ENCODE data around the gene STIMATE. TPM values are rescaled to one million over a fixed set of nuclear protein-coding genes. Genes with fewer than 3 reads are reported as not detected.

The STIMATE gene
- total RNA-seq, 1 experiment from 2014 or later = 13.5 TPM

- BruUV-seq (replicated peaks) = no TSS peak
- ChIA-PET CTCF (no interaction called here), POLR2A (no interaction called here)
- intact Hi-C loops (cut with micrococcal nuclease; ENCODE audit: unreplicated experiment) = no loop called here
- Mint-ChIP-seq H3K27me3 (ENCODE audit: insufficient read depth, unreplicated experiment) (no peaks in the 10 kb centered on the region), H3K4me3 (ENCODE audit: unreplicated experiment) (no peak overlapping the region), H3K4me1 (ENCODE audit: low read depth, unreplicated experiment) (no peaks in the 10 kb centered on the region), H3K27ac (ENCODE audit: unreplicated experiment) (no peak overlapping the region), H3K36me3 (ENCODE audit: insufficient read depth, unreplicated experiment) (peaks cover 53% of the 10 kb centered on the region), H3K9me3 (ENCODE audit: unreplicated experiment) (no peaks in the 10 kb centered on the region)
- no peak overlapping the region for H3K4me3 ChIP-seq (ENCODE audit: low read depth, low read length)
- no peaks in the 10 kb centered on the region for H3K9me3 ChIP-seq
- peaks cover 2% of the 10 kb centered on the region for H3K36me3 ChIP-seq (ENCODE audit: control insufficient read depth, insufficient read depth, low read length)
- TF ChIP-seq CTCF (IDR thresholded peaks at IDR 0.05; ENCODE audit: insufficient read depth in 1 of 2, low read depth in 1 of 2, low read length in 1 of 2, severe bottlenecking in 1 of 2, unreplicated experiment in 1 of 2) = no peak
- DNase-seq = no peak
- no peaks in the 10 kb centered on the region for H3K27me3 ChIP-seq (replicated peaks; ENCODE audit: control insufficient read depth, insufficient read depth, low read length)
- H3K4me1 ChIP-seq = 0 out of 2 replicates have a peak, but pooled peaks cover 2% of the 10 kb centered on the region
Measured at GRCh38 chr3:52923963-52924362, 26.6 kb upstream of the STIMATE start.

GRCh38 chr3:52920841-52921240, 23.5 kb upstream of the STIMATE start:
- POLR2A ChIA-PET = no interaction called here
- intact Hi-C loops (cut with micrococcal nuclease; ENCODE audit: unreplicated experiment) = no loop called here
- Mint-ChIP-seq H3K27ac (ENCODE audit: unreplicated experiment) (no peak overlapping the region), H3K9me3 (ENCODE audit: unreplicated experiment) (no peaks in the 10 kb centered on the region), H3K27me3 (ENCODE audit: insufficient read depth, unreplicated experiment) (no peaks in the 10 kb centered on the region), H3K4me3 (ENCODE audit: unreplicated experiment) (no peak overlapping the region), H3K4me1 (ENCODE audit: low read depth, unreplicated experiment) (no peaks in the 10 kb centered on the region), H3K36me3 (ENCODE audit: insufficient read depth, unreplicated experiment) (peaks cover 65% of the 10 kb centered on the region)
- Histone ChIP-seq H3K4me1 (no peaks in the 10 kb centered on the region), H3K4me3 (ENCODE audit: low read depth, low read length) (no peak overlapping the region), H3K36me3 (ENCODE audit: control insufficient read depth, insufficient read depth, low read length) (peaks cover 2% of the 10 kb centered on the region), H3K9me3 (no peaks in the 10 kb centered on the region), H3K27me3 (replicated peaks; ENCODE audit: control insufficient read depth, insufficient read depth, low read length) (no peaks in the 10 kb centered on the region)
- no peak for DNase-seq
- BruUV-seq (replicated peaks) = no TSS peak
- CTCF ChIA-PET = no interaction called here
- no peak for TF ChIP-seq CTCF (IDR thresholded peaks at IDR 0.05; ENCODE audit: insufficient read depth in 1 of 2, low read depth in 1 of 2, low read length in 1 of 2, severe bottlenecking in 1 of 2, unreplicated experiment in 1 of 2)

GRCh38 chr3:52917044-52917443, 19.7 kb upstream of the STIMATE start:
- POLR2A ChIA-PET = no interaction called here
- Mint-ChIP-seq H3K27me3 (ENCODE audit: insufficient read depth, unreplicated experiment) (no peaks in the 10 kb centered on the region), H3K36me3 (ENCODE audit: insufficient read depth, unreplicated experiment) (peaks cover 52% of the 10 kb centered on the region), H3K4me1 (ENCODE audit: low read depth, unreplicated experiment) (no peaks in the 10 kb centered on the region), H3K27ac (ENCODE audit: unreplicated experiment) (no peak overlapping the region), H3K4me3 (ENCODE audit: unreplicated experiment) (no peak overlapping the region), H3K9me3 (ENCODE audit: unreplicated experiment) (no peaks in the 10 kb centered on the region)
- BruUV-seq (replicated peaks) = no TSS peak
- CTCF ChIA-PET = no interaction called here
- H3K36me3 ChIP-seq (ENCODE audit: control insufficient read depth, insufficient read depth, low read length) = peaks cover 2% of the 10 kb centered on the region
- no peak for TF ChIP-seq CTCF (IDR thresholded peaks at IDR 0.05; ENCODE audit: insufficient read depth in 1 of 2, low read depth in 1 of 2, low read length in 1 of 2, severe bottlenecking in 1 of 2, unreplicated experiment in 1 of 2)
- no peaks in the 10 kb centered on the region for H3K4me1 ChIP-seq
- no peaks in the 10 kb centered on the region for H3K27me3 ChIP-seq (replicated peaks; ENCODE audit: control insufficient read depth, insufficient read depth, low read length)
- no peak for DNase-seq
- intact Hi-C loops (cut with micrococcal nuclease; ENCODE audit: unreplicated experiment) = no loop called here
- H3K9me3 ChIP-seq = no peaks in the 10 kb centered on the region
- no peak overlapping the region for H3K4me3 ChIP-seq (ENCODE audit: low read depth, low read length)
